ENCODE data around the gene PRPSAP2. TPM values are rescaled to one million over a fixed set of nuclear protein-coding genes. Genes with fewer than 3 reads are reported as not detected.

Gene PRPSAP2
- total and polyA plus RNA-seq, 2 donors (not counting 3 experiments of a cell fraction or from before 2014, with no cell fraction given) = 22.2 to 38.5 TPM

DNA sequence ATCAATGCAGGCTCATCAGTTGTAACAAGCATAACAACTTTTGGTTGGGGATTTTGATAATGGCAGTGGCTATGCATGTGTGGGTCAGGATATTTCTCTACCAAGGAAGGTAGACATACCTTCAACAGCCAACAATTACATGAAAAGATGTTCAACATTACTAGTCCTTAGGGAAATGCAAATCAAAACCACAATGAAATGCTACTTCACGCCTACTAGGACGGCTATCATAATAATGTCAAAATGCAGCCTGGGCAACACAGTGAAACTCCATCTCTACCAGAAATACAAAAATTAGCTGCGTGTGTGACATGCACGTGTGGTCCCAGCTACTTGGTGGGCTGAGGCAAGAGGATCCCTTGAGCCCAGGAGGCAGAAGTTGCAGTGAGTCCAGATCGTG, 86.7 kb downstream of the PRPSAP2 start:
- H3K9me3 ChIP-seq (replicated peaks; ENCODE audit: control insufficient read depth, insufficient read depth, low read length) = no peaks in the 10 kb centered on the region
- intact Hi-C loops (cut with micrococcal nuclease) = no loop called here
- no peak for TF ChIP-seq CTCF (IDR thresholded peaks at IDR 0.05; ENCODE audit: extremely low read depth in 1 of 2, insufficient read depth in 1 of 2, low read depth in 1 of 2, low read length in 2 of 2)
- H3K4me1 ChIP-seq (ENCODE audit: control insufficient read depth, extremely low read depth, insufficient read depth, low read length) = no peaks in the 10 kb centered on the region
- H3K27ac ChIP-seq (ENCODE audit: insufficient read depth, low read depth, low read length) = no peak overlapping the region
- ChIA-PET CTCF (interaction anchor here (1.8 kb wide), 2 partner anchors 11 to 17 kb away, joined by 4 to 9 read pairs; no protein-coding TSS in a partner anchor), POLR2A (no interaction called here)
- H3K27me3 ChIP-seq (ENCODE audit: control insufficient read depth in 2 of 2, insufficient read depth in 2 of 2, low read length in 2 of 2) = peaks cover 23% of the 10 kb centered on the region in 2 experiments
- no peak overlapping the region for H3K9ac ChIP-seq (replicated peaks; ENCODE audit: extremely low read depth, insufficient read depth, low read length)
- no TSS peak for BruUV-seq (replicated peaks)
- H4K20me1 ChIP-seq (replicated peaks; ENCODE audit: control insufficient read depth, extremely low read depth, insufficient read depth, low read length) = no peaks in the 10 kb centered on the region
- no peak overlapping the region for H2AFZ ChIP-seq (ENCODE audit: low read depth, low read length)
- H3K79me2 ChIP-seq (ENCODE audit: control insufficient read depth, insufficient read depth, low read length) = no peaks in the 10 kb centered on the region
- no peak overlapping the region for H3K4me2 ChIP-seq (ENCODE audit: insufficient read depth, low read length)
- FAIRE-seq = no peak
- no peak overlapping the region for H3K4me3 ChIP-seq (replicated peaks in 1 of 3; ENCODE audit: insufficient read depth in 1 of 3, low read depth in 1 of 3, low read length in 3 of 3)
- H3K36me3 ChIP-seq (ENCODE audit: control insufficient read depth in 2 of 2, extremely low read depth in 1 of 2, insufficient read depth in 2 of 2, low read length in 2 of 2) = no peaks in the 10 kb centered on the region
- no peaks in the 10 kb centered on the region for H3K9me1 ChIP-seq (replicated peaks; ENCODE audit: control insufficient read depth, extremely low read depth, insufficient read depth, low read length)
- dilution Hi-C loops (cut with MboI; ENCODE audit: extremely low pct_ligation_motif_present, low sequenced_read_pairs) = no loop called here
- no peak for DNase-seq (ENCODE audit: low read depth, low spot score)

- Histone ChIP-seq H3K27me3 (ENCODE audit: control insufficient read depth in 2 of 2, insufficient read depth in 2 of 2, low read length in 2 of 2) (peaks cover 19 to 29% of the 10 kb centered on the region in 2 experiments), H3K4me3 (replicated peaks in 1 of 3; ENCODE audit: insufficient read depth in 1 of 3, low read depth in 1 of 3, low read length in 3 of 3) (no peak overlapping the region), H3K27ac (ENCODE audit: insufficient read depth, low read depth, low read length) (no peak overlapping the region), H3K4me1 (ENCODE audit: control insufficient read depth, extremely low read depth, insufficient read depth, low read length) (no peaks in the 10 kb centered on the region), H2AFZ (ENCODE audit: low read depth, low read length) (no peak overlapping the region), H3K9ac (replicated peaks; ENCODE audit: extremely low read depth, insufficient read depth, low read length) (no peak overlapping the region), H3K79me2 (ENCODE audit: control insufficient read depth, insufficient read depth, low read length) (no peaks in the 10 kb centered on the region), H3K36me3 (ENCODE audit: control insufficient read depth in 2 of 2, extremely low read depth in 1 of 2, insufficient read depth in 2 of 2, low read length in 2 of 2) (no peaks in the 10 kb centered on the region), H3K4me2 (ENCODE audit: insufficient read depth, low read length) (no peak overlapping the region), H3K9me3 (replicated peaks; ENCODE audit: control insufficient read depth, insufficient read depth, low read length) (no peaks in the 10 kb centered on the region), H4K20me1 (replicated peaks; ENCODE audit: control insufficient read depth, extremely low read depth, insufficient read depth, low read length) (no peaks in the 10 kb centered on the region), H3K9me1 (replicated peaks; ENCODE audit: control insufficient read depth, extremely low read depth, insufficient read depth, low read length) (no peaks in the 10 kb centered on the region)
- CTCF ChIA-PET = interaction anchor here (1.4 kb wide), 1 partner anchor 10 kb away, joined by 5 read pairs; no protein-coding TSS in a partner anchor
- FAIRE-seq (no peak), DNase-seq (ENCODE audit: low read depth, low spot score) (no peak)
- BruUV-seq (replicated peaks) = no TSS peak
- POLR2A ChIA-PET = no interaction called here
- intact Hi-C loops (cut with micrococcal nuclease) = no loop called here
- dilution Hi-C loops (cut with MboI; ENCODE audit: extremely low pct_ligation_motif_present, low sequenced_read_pairs) = no loop called here
- TF ChIP-seq EZH2 (IDR thresholded peaks at IDR 0.05; ENCODE audit: borderline replicate concordance, low read depth, low read length, severe bottlenecking) = no peak
- TF ChIP-seq MYC (IDR thresholded peaks at IDR 0.05; ENCODE audit: low read depth, low read length) = no peak
- TF ChIP-seq JUN (IDR thresholded peaks at IDR 0.05; ENCODE audit: borderline replicate concordance, insufficient read depth, insufficient read length, low read depth) = no peak
Observed at GRCh38 chr17:18946536-18946935, 88.6 kb downstream of the PRPSAP2 start.
